H9 (cell line): ENCODE results near the gene WDR89. TPM values are rescaled to one million over a fixed set of nuclear protein-coding genes. Genes with fewer than 3 reads are reported as not detected.

Experiments
- DNase-seq: peaks from one replicate; pipeline ENCODE4 v3.0.0-alpha.2; 2017
- H2AFZ ChIP-seq: one replicate; pipeline ENCODE4 v1.6.1; 2013; ENCODE audit warnings: mild to moderate bottlenecking, low read length, control low read depth, moderate library complexity
- H2AK5ac ChIP-seq: 2 replicates; pipeline ENCODE4 v1.6.1; 2013; ENCODE audit warnings: low read length, control low read depth, mixed read lengths; ENCODE audit not compliant: insufficient read length
- H2BK120ac ChIP-seq: one replicate; pipeline ENCODE4 v1.6.1; 2013; ENCODE audit warnings: low read depth, mild to moderate bottlenecking, low read length, control low read depth, inconsistent platforms; ENCODE audit not compliant: poor library complexity, severe bottlenecking
- H2BK12ac ChIP-seq: 2 replicates; pipeline ENCODE4 v1.6.1; 2013; ENCODE audit warnings: low read length, control low read depth, mixed read lengths, low read depth; ENCODE audit not compliant: insufficient read length
- H2BK15ac ChIP-seq: 2 replicates; pipeline ENCODE4 v1.6.1; 2013; ENCODE audit warnings: low read depth, low read length, control low read depth
- H2BK20ac ChIP-seq: one replicate; pipeline ENCODE4 v1.6.1; 2013; ENCODE audit warnings: low read depth, mild to moderate bottlenecking, low read length, control low read depth, inconsistent platforms; ENCODE audit not compliant: poor library complexity, severe bottlenecking
- H2BK5ac ChIP-seq: 2 replicates; pipeline ENCODE4 v1.6.1; 2013; ENCODE audit warnings: low read length, control low read depth, mixed read lengths; ENCODE audit not compliant: insufficient read length
- H3K14ac ChIP-seq: 2 replicates; pipeline ENCODE4 v1.6.1; 2013; ENCODE audit warnings: low read length, control low read depth; ENCODE audit not compliant: insufficient read depth
- H3K18ac ChIP-seq: 2 replicates; pipeline ENCODE4 v1.6.1; 2013; ENCODE audit warnings: low read depth, mild to moderate bottlenecking, mixed read lengths, low read length, control low read depth; ENCODE audit not compliant: insufficient read length
- H3K23ac ChIP-seq: 2 replicates; pipeline ENCODE4 v1.6.1; 2013; ENCODE audit warnings: low read length, control low read depth, mixed read lengths, low read depth; ENCODE audit not compliant: insufficient read length
- H3K23me2 ChIP-seq: 2 replicates; pipeline ENCODE4 v1.6.1; 2013; ENCODE audit warnings: low read depth, mild to moderate bottlenecking, mixed read lengths, low read length, control low read depth; ENCODE audit not compliant: insufficient read length, poor library complexity, severe bottlenecking
- H3K27ac ChIP-seq: 2 replicates; pipeline ENCODE4 v1.5.1; 2013; ENCODE audit warnings: low read length, control low read depth, mixed read lengths, low read depth; ENCODE audit not compliant: insufficient read length
- H3K27me3 ChIP-seq: 2 replicates; pipeline ENCODE4 v1.6.1; 2013; ENCODE audit warnings: low read length, control low read depth, inconsistent platforms; ENCODE audit not compliant: insufficient read depth
- H3K4ac ChIP-seq: 2 replicates; pipeline ENCODE4 v1.6.1; 2013; ENCODE audit warnings: low read depth, mild to moderate bottlenecking, control low read depth, inconsistent platforms, low read length, moderate library complexity
- H3K4me1 ChIP-seq: 2 replicates; pipeline ENCODE4 v1.6.1; 2013; ENCODE audit warnings: low read length, control low read depth, inconsistent platforms; ENCODE audit not compliant: insufficient read depth
- H3K4me2 ChIP-seq: 2 replicates; pipeline ENCODE4 v1.6.1; 2013; ENCODE audit warnings: low read length, control low read depth, mixed read lengths; ENCODE audit not compliant: insufficient read length, insufficient read depth
- H3K56ac ChIP-seq: 2 replicates; pipeline ENCODE4 v1.6.1; 2013; ENCODE audit warnings: low read depth, mild to moderate bottlenecking, mixed read lengths, low read length, control low read depth; ENCODE audit not compliant: insufficient read length
- H3K79me1 ChIP-seq: 2 replicates; pipeline ENCODE4 v1.6.1; 2013; ENCODE audit warnings: low read depth, mild to moderate bottlenecking, moderate library complexity, low read length, control low read depth, inconsistent platforms; ENCODE audit not compliant: insufficient read depth, poor library complexity, severe bottlenecking
- H3K79me2 ChIP-seq: 2 replicates; pipeline ENCODE4 v1.6.1; 2013; ENCODE audit warnings: low read length, control low read depth, inconsistent platforms; ENCODE audit not compliant: insufficient read depth
- H3K9ac ChIP-seq: 2 replicates; pipeline ENCODE4 v1.6.1; 2013; ENCODE audit warnings: low read length, control low read depth, mixed read lengths; ENCODE audit not compliant: insufficient read length; ENCODE audit errors: extremely low read depth
- H3K9me3 ChIP-seq: one replicate; pipeline ENCODE4 v1.6.1; 2013; ENCODE audit warnings: low read depth, low read length, inconsistent platforms; ENCODE audit not compliant: control insufficient read depth
- H3T11ph ChIP-seq: one replicate; pipeline ENCODE4 v1.6.1; 2013; ENCODE audit warnings: mild to moderate bottlenecking, low read length, control low read depth, inconsistent platforms
- H4K20me1 ChIP-seq: one replicate; pipeline ENCODE4 v1.6.1; 2013; ENCODE audit not compliant: control insufficient read depth, insufficient read length, insufficient read depth
- H4K5ac ChIP-seq: 2 replicates; pipeline ENCODE4 v1.6.1; 2013; ENCODE audit warnings: low read depth, mild to moderate bottlenecking, mixed read lengths, low read length, control low read depth; ENCODE audit not compliant: insufficient read length
- H4K8ac ChIP-seq: replicated peaks from 2 replicates; pipeline ENCODE4 v1.6.1; 2013; ENCODE audit warnings: low read length, control low read depth, mixed read lengths, low read depth; ENCODE audit not compliant: insufficient read length
- H4K91ac ChIP-seq: 2 replicates; pipeline ENCODE4 v1.6.1; 2013; ENCODE audit warnings: low read depth, mild to moderate bottlenecking, moderate library complexity, mixed read lengths, low read length, control low read depth; ENCODE audit not compliant: insufficient read length
- H3K27ac Mint-ChIP-seq, 3 experiments: 2 replicates in 2 of 3; 3 replicates in 1 of 3; pipeline ENCODE4 v1.8.0; 2020 to 2021; ENCODE audit warnings: mixed read lengths in 3 of 3, mild to moderate bottlenecking in 1 of 3, moderate library complexity in 1 of 3
- H3K27me3 Mint-ChIP-seq: 2 replicates; pipeline ENCODE4 v1.8.0; 2021; ENCODE audit warnings: low read depth, mild to moderate bottlenecking, moderate library complexity, mixed read lengths
- H3K36me3 Mint-ChIP-seq, 3 experiments: 2 replicates in 2 of 3; 3 replicates in 1 of 3; pipeline ENCODE4 v1.8.0; 2020 to 2021; ENCODE audit warnings: low read depth in 3 of 3, mixed read lengths in 3 of 3; ENCODE audit not compliant: insufficient read depth in 1 of 3
- H3K4me1 Mint-ChIP-seq, 2 experiments: 2 replicates each; pipeline ENCODE4 v1.8.0; 2020; ENCODE audit warnings: mixed read lengths in 2 of 2
- H3K4me3 Mint-ChIP-seq, 2 experiments: 2 replicates in 1 of 2; 3 replicates in 1 of 2; pipeline ENCODE4 v1.8.0; 2020 to 2021; ENCODE audit warnings: mild to moderate bottlenecking in 2 of 2, mixed read lengths in 2 of 2, moderate library complexity in 1 of 2
- H3K9me3 Mint-ChIP-seq, 2 experiments: 2 replicates in 1 of 2; 3 replicates in 1 of 2; pipeline ENCODE4 v1.8.0; 2020; ENCODE audit warnings: mild to moderate bottlenecking in 2 of 2, mixed read lengths in 2 of 2, moderate library complexity in 1 of 2
- WGBS: extraction: QIAGEN DNeasy Blood & Tissue Kit; methylation state at CpG from one replicate; pipeline ENCODE4 v1.1.7; 2013; ENCODE audit warnings: missing lambda C conversion rate, low lambda C conversion rate, mixed read lengths; ENCODE audit not compliant: insufficient read length; ENCODE audit errors: extremely low coverage; 5-methylcytosine and 5-hydroxymethylcytosine counted together
- total RNA-seq: library from RNA; stranded (reverse); gene quantifications from 2 replicates; pipeline ENCODE4 v1.2.1, GENCODE V29; 2021
- TF ChIP-seq, protein P1 (sequence below): fragments of 200-600 bp; sonication (generic); conservative IDR thresholded peaks from 3 replicates; pipeline ENCODE4 v1.8.0; 2021; ENCODE audit warnings: antibody characterized with exemption, mild to moderate bottlenecking

The WDR89 gene
- total RNA-seq, 1 experiment from 2014 or later = 24.0 TPM

GRCh38 chr14:63605041-63605532 is 36.6 kb downstream of the WDR89 start:
- H3K27me3 ChIP-seq = no peaks in the 10 kb centered on the region
- H3K27ac Mint-ChIP-seq = no peak overlapping the region
- DNase-seq = no peak
- no peak overlapping the region for H3K4me2 ChIP-seq
- H2BK120ac ChIP-seq = no peak overlapping the region
- H3K4me1 Mint-ChIP-seq = no peaks in the 10 kb centered on the region
- no peak overlapping the region for H4K8ac ChIP-seq
- no peaks in the 10 kb centered on the region; the same call in 1 of the 2 replicates for H3K79me2 ChIP-seq
- H3K56ac ChIP-seq = no peak overlapping the region
- TF ChIP-seq, protein P1, sequence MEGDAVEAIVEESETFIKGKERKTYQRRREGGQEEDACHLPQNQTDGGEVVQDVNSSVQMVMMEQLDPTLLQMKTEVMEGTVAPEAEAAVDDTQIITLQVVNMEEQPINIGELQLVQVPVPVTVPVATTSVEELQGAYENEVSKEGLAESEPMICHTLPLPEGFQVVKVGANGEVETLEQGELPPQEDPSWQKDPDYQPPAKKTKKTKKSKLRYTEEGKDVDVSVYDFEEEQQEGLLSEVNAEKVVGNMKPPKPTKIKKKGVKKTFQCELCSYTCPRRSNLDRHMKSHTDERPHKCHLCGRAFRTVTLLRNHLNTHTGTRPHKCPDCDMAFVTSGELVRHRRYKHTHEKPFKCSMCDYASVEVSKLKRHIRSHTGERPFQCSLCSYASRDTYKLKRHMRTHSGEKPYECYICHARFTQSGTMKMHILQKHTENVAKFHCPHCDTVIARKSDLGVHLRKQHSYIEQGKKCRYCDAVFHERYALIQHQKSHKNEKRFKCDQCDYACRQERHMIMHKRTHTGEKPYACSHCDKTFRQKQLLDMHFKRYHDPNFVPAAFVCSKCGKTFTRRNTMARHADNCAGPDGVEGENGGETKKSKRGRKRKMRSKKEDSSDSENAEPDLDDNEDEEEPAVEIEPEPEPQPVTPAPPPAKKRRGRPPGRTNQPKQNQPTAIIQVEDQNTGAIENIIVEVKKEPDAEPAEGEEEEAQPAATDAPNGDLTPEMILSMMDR = no peak
- no CpG with 5 or more reads among the region's 10 CpGs for WGBS
- no peak overlapping the region for H4K5ac ChIP-seq
- H2AK5ac ChIP-seq = no peak overlapping the region
- no peak overlapping the region for H2BK12ac ChIP-seq
- no peak overlapping the region for H2AFZ ChIP-seq
- H3K27ac ChIP-seq = no peak overlapping the region
- H3K14ac ChIP-seq = no peak overlapping the region
- peaks cover 7% of the 10 kb centered on the region for H3K79me1 ChIP-seq
- H3K18ac ChIP-seq = no peak overlapping the region
- H3K23ac ChIP-seq = no peak overlapping the region
- no peaks in the 10 kb centered on the region for H4K20me1 ChIP-seq
- no peaks in the 10 kb centered on the region for H3K23me2 ChIP-seq
- no peak overlapping the region for H4K91ac ChIP-seq
- H3K36me3 Mint-ChIP-seq = peaks cover 9 to 25% (median 17%) of the 10 kb centered on the region in 3 experiments
- no peak overlapping the region for H2BK15ac ChIP-seq
- no peaks in the 10 kb centered on the region for H3K4me1 ChIP-seq
- no peaks in the 10 kb centered on the region for H3K9me3 ChIP-seq
- no peak overlapping the region for H2BK20ac ChIP-seq
- H2BK5ac ChIP-seq = no peak overlapping the region
- H3K4me3 Mint-ChIP-seq = no peak overlapping the region
- H3K9me3 Mint-ChIP-seq = no peaks in the 10 kb centered on the region
- H3K4ac ChIP-seq = no peak overlapping the region
- no peak overlapping the region for H3K9ac ChIP-seq
- no peaks in the 10 kb centered on the region for H3K27me3 Mint-ChIP-seq
- no peak overlapping the region for H3T11ph ChIP-seq
